NB4 (cell line): ENCODE data around the gene NYNRIN.

ENCODE experiments used
- DNase-seq: peaks from one replicate; pipeline ENCODE4 v3.0.0; 2010; ENCODE audit warnings: low read depth
- H3K4me3 ChIP-seq: one replicate; pipeline ENCODE4 v1.5.1; 2011; ENCODE audit warnings: mild to moderate bottlenecking, low read depth, low read length, moderate library complexity
- CTCF ChIP-seq: IDR thresholded peaks from one replicate; pipeline ENCODE4 v1.5.1; 2012; ENCODE audit warnings: low read depth, low read length
- MAX ChIP-seq: IDR thresholded peaks from 2 replicates; pipeline ENCODE4 v1.6.1; 2011; ENCODE audit warnings: low read depth, low read length
- MYC ChIP-seq: IDR thresholded peaks from 2 replicates; pipeline ENCODE4 v1.6.1; 2011; ENCODE audit warnings: low read depth, low read length
- POLR2A ChIP-seq: IDR thresholded peaks from 2 replicates; pipeline ENCODE4 v1.6.1; 2011; ENCODE audit warnings: mild to moderate bottlenecking; ENCODE audit not compliant: insufficient read length; ENCODE audit errors: extremely low read depth

NYNRIN gene

DNA sequence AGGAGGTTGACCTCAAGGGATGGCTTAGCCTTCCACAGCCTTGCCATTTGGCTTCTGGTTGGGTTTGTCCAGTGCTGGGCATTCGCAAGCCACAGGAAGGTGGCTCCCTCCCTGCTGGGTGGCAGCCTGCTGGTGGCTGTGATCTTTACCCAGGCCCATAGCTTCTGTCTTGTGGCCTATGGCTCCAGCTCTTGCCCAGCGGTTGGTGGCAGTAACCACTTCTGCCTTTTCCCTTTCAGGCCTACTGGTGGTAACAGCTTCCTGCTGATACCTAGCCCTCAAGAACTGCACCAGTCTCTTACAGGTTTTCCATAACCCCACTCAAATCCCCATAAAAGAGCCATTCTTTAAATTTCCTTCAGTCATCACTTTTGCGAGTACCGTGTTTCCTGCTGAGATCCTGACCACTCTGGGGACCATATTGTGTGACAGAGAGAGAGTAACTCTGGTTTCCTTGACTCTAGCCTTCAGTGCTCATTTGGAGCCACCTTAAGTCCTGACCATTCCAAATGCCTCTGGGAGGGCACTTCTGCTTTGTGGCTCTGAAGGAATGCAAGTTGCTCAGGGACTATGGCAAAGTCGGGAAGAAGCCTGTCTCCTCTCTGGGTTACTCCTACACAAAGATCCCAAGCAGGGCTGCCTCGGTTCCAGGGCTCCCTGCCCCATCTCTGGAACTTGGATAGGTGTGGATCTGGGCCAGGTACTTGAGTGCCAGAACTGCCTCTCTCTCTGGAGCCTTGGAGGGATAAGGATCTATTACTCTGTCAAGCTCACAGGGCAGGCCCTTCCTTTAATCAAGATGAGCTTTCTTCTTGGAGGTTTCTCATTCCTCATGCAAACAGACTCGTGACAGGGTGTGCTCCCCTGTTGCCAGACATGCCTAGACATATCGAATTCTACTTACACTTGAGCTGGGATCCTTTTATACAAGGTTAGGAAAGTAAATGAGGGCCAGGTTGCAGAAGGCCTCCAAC lies 2.9 kb upstream of the NYNRIN start:
- DNase-seq: peak; percentile 76
- no peak overlapping the region for H3K4me3 ChIP-seq
- TF ChIP-seq MYC: no peak
- no peak for TF ChIP-seq MAX
- no peak for TF ChIP-seq CTCF
- TF ChIP-seq POLR2A: no peak

DNA sequence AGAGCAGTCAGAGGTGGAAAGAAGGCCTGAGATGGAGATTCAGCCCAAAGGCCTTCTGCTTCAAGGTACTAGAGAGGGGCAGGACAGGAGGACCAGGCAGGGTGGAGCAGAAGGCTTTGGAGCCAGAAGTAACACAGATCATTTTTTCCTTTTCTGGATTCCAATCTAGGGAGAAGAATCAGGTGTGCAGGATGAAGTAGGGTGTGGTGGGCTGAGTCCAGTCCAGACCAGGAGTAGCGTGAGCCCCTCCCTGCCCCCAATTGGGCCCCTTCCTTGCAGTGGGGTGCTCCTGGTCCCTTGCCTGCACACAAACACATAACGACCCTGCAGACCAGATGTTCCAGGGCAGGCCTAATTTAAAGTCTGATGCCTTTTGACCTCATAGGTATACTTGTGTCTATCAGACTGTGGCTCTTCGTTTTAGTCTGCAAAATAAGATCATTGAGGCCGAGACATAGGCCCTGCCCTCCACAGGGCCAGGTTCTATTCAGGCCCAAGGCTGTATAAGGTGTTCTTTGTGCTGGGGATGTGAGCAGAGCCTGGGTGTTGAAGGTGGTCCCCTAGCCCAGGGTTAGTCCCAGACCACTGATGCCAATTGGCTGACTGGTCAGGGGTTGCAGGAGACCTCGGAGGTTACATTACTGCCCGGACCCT lies 1.0 kb upstream of the NYNRIN start:
- DNase-seq: no peak

GRCh38 chr14:24398293-24398652 lies 530 bp upstream of the NYNRIN start:
- DNase-seq: no peak
- H3K4me3 ChIP-seq: no peak overlapping the region
- no peak for TF ChIP-seq CTCF
- no peak for TF ChIP-seq MAX
- no peak for TF ChIP-seq MYC
- TF ChIP-seq POLR2A: no peak

More for the DNA sequence above, 1.0 kb upstream of the NYNRIN start:
- H3K4me3 ChIP-seq: no peak overlapping the region
- TF ChIP-seq MAX: no peak
- no peak for TF ChIP-seq CTCF
- TF ChIP-seq MYC: no peak
- no peak for TF ChIP-seq POLR2A

DNA sequence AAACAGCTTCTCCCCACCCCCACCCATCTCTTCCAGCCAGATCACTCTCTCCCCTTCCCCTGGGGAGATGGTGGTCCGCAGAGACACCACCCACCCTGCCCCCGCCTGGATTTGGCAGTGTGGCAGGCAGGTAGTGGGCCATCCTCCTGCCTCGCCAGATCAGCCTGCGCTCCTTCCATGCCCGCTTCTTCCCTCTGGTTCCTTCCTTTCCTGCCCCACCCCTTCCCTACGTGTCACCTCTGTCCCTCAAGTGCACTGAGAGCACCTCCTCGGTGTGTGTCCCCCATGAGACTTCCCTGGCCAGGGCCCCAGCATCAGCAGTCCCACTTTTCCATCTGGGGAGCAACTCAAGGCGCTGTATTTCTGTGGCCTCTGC lies 632 bp downstream of the NYNRIN start:
- no peak overlapping the region for H3K4me3 ChIP-seq

More for the DNA sequence above, 632 bp downstream of the NYNRIN start:
- no peak for DNase-seq
- TF ChIP-seq MAX (no peak), POLR2A (no peak), MYC (no peak), CTCF (no peak)
